Endothelial cell of umbilical vein (primary cell): ENCODE measurements around the gene CAMTA1. TPM values are rescaled to one million over a fixed set of nuclear protein-coding genes. Genes with fewer than 3 reads are reported as not detected.

Source experiments
- BruUV-seq: library from RNA; stranded (reverse); fragments of 400-500 nt; replicated peaks from 2 replicates; lab custom pipeline; 2021; lab: Mats Ljungman, UMichigan
- CTCF ChIA-PET: fragments of 300-600, 350-600 bp; sonication (Branson Sonifier 250); formaldehyde crosslinking; loops from one replicate; lab custom pipeline; 2021; ENCODE audit warnings: antibody characterized with exemption, inconsistent platforms; lab: Charles Lee
- POLR2A ChIA-PET: fragments of 300-600, 350-600 bp; sonication (Branson Sonifier 250); formaldehyde crosslinking; loops from one replicate; lab custom pipeline; 2021; ENCODE audit warnings: antibody characterized with exemption, inconsistent platforms; lab: Charles Lee
- DNase-seq: peaks from one replicate; pipeline ENCODE4 v3.0.0-alpha.2; 2011; ENCODE audit warnings: low read depth, low spot score
- FAIRE-seq: peaks from 2 replicates; lab custom pipeline; 2011; peaks lifted over from hg19 to GRCh38; lab: Jason Lieb, UNC
- H2AFZ ChIP-seq: 2 replicates; pipeline ENCODE4 v1.6.0; 2012; ENCODE audit warnings: low read depth, low read length, control low read depth, inconsistent platforms
- H3K27ac ChIP-seq: 2 replicates; pipeline ENCODE4 v1.5.1; 2011; ENCODE audit warnings: low read depth, mild to moderate bottlenecking, control low read depth, low read length, moderate library complexity; ENCODE audit not compliant: insufficient read depth
- H3K27me3 ChIP-seq, 2 experiments: 2 replicates each; pipeline versions ENCODE4 v1.6.0 to v1.6.1; 2011; ENCODE audit warnings: low read length in 2 of 2, mixed read lengths in 1 of 2; ENCODE audit not compliant: control insufficient read depth in 2 of 2, insufficient read depth in 2 of 2
- H3K36me3 ChIP-seq, 2 experiments: 2 replicates in 1 of 2; 3 replicates in 1 of 2; pipeline ENCODE4 v1.5.1; 2011; ENCODE audit warnings: low read length in 2 of 2, mild to moderate bottlenecking in 1 of 2, moderate library complexity in 1 of 2; ENCODE audit not compliant: control insufficient read depth in 2 of 2, insufficient read depth in 2 of 2; ENCODE audit errors: extremely low read depth in 1 of 2
- H3K4me1 ChIP-seq: 3 replicates; pipeline ENCODE4 v1.5.1; 2011; ENCODE audit warnings: mild to moderate bottlenecking, low read length; ENCODE audit not compliant: control insufficient read depth, insufficient read depth; ENCODE audit errors: extremely low read depth
- H3K4me2 ChIP-seq: 2 replicates; pipeline ENCODE4 v1.6.1; 2011; ENCODE audit warnings: low read length, control low read depth, mixed read lengths; ENCODE audit not compliant: insufficient read depth
- H3K4me3 ChIP-seq, 3 experiments: fragments of 200-600 bp in 1 of 3; sonication (generic), shearing (Covaris generic) in 1 of 3; replicated peaks in 1 of 3; 2 replicates each; pipeline ENCODE4 v1.5.1; 2011 to 2016; ENCODE audit warnings: control low read depth in 3 of 3, low read length in 3 of 3, mild to moderate bottlenecking in 2 of 3, inconsistent platforms in 1 of 3, low read depth in 1 of 3, moderate library complexity in 1 of 3; ENCODE audit not compliant: insufficient read depth in 1 of 3
- H3K79me2 ChIP-seq: 2 replicates; pipeline ENCODE4 v1.6.0; 2012; ENCODE audit warnings: low read length, inconsistent platforms; ENCODE audit not compliant: control insufficient read depth, insufficient read depth
- H3K9ac ChIP-seq: replicated peaks from 2 replicates; pipeline ENCODE3; 2011; ENCODE audit warnings: low read length, control low read depth; ENCODE audit not compliant: insufficient read depth; ENCODE audit errors: extremely low read depth
- H3K9me1 ChIP-seq: replicated peaks from 3 replicates; pipeline ENCODE4 v1.6.0; 2011; ENCODE audit warnings: mild to moderate bottlenecking, low read length; ENCODE audit not compliant: control insufficient read depth, insufficient read depth; ENCODE audit errors: extremely low read depth
- H3K9me3 ChIP-seq: replicated peaks from 2 replicates; pipeline ENCODE4 v1.5.1; 2012; ENCODE audit warnings: low read length, inconsistent platforms; ENCODE audit not compliant: control insufficient read depth, insufficient read depth
- H4K20me1 ChIP-seq: replicated peaks from 2 replicates; pipeline ENCODE3; 2011; ENCODE audit warnings: mild to moderate bottlenecking, low read length; ENCODE audit not compliant: control insufficient read depth, insufficient read depth; ENCODE audit errors: extremely low read depth
- EZH2 ChIP-seq: IDR thresholded peaks from 2 replicates; pipeline ENCODE4 v1.6.1; 2012; ENCODE audit warnings: borderline replicate concordance, low read depth, mild to moderate bottlenecking, moderate library complexity, low read length, inconsistent platforms; ENCODE audit not compliant: severe bottlenecking
- FOS ChIP-seq: IDR thresholded peaks from 2 replicates; pipeline ENCODE4 v1.6.1; 2011; ENCODE audit warnings: mild to moderate bottlenecking, low read length, moderate library complexity, borderline replicate concordance; ENCODE audit not compliant: insufficient read depth
- GATA2 ChIP-seq: IDR thresholded peaks from 2 replicates; pipeline ENCODE4 v1.7.0; 2011; ENCODE audit warnings: low read depth, mild to moderate bottlenecking, moderate library complexity, mixed read lengths, low read length; ENCODE audit not compliant: insufficient read length, insufficient read depth
- JUN ChIP-seq: IDR thresholded peaks from 2 replicates; pipeline ENCODE4 v1.6.1; 2011; ENCODE audit warnings: borderline replicate concordance, low read depth; ENCODE audit not compliant: insufficient read length, insufficient read depth
- MAX ChIP-seq: IDR thresholded peaks from 2 replicates; pipeline ENCODE4 v1.6.1; 2011; ENCODE audit not compliant: insufficient read depth, insufficient read length
- MYC ChIP-seq: IDR thresholded peaks from one replicate; pipeline ENCODE4 v1.6.1; 2011; ENCODE audit warnings: mild to moderate bottlenecking, low read depth, low read length
- POLR2A ChIP-seq: IDR thresholded peaks from 2 replicates; pipeline ENCODE4 v1.6.1; 2012; ENCODE audit warnings: low read depth, mild to moderate bottlenecking, control low read depth, low read length
- POLR2AphosphoS5 ChIP-seq: IDR thresholded peaks from 2 replicates; pipeline ENCODE4 v1.6.1; 2012; ENCODE audit warnings: low read depth, mild to moderate bottlenecking, control low read depth, low read length, moderate library complexity; ENCODE audit not compliant: insufficient read depth
- dilution Hi-C: fragments of 300-500 bp; cut with MboI; formaldehyde crosslinking; loops from one replicate; pipeline ENCODE4 v1.15.0; 2019; ENCODE audit warnings: low sequenced_read_pairs; ENCODE audit not compliant: extremely low pct_ligation_motif_present
- intact Hi-C: fragments of 100-400 bp; cut with micrococcal nuclease; formaldehyde crosslinking; loops from one replicate; pipeline ENCODE4 v1.10.0; 2022
- polyA plus RNA-seq, 4 experiments: library from polyadenylated mRNA; depleted of rRNA in 3 of 4; stranded (reverse) in 3 of 4; unstranded in 1 of 4; fragments of >200 nt; gene quantifications; 2 replicates each; pipeline versions ENCODE4 v1.2.1 to v1.2.3, GENCODE V29; 2011 to 2012; ENCODE audit warnings: missing spikeins in 1 of 4
- total RNA-seq: library from RNA; stranded (reverse); gene quantifications from 2 replicates; pipeline ENCODE4 v1.2.3, GENCODE V29; 2021
- TF ChIP-seq, protein P1 (sequence below), 2 donors: IDR thresholded peaks; 1 replicate in 1 of 2; 2 replicates in 1 of 2; pipeline ENCODE4 v1.5.1; 2011; ENCODE audit warnings: low read length in 2 of 2, mild to moderate bottlenecking in 2 of 2, moderate library complexity in 2 of 2, control low read depth in 1 of 2, inconsistent platforms in 1 of 2, low read depth in 1 of 2; ENCODE audit not compliant: insufficient read depth in 1 of 2; ENCODE audit errors: extremely low read depth in 1 of 2

CAMTA1 gene
- total and polyA plus RNA-seq, 2 donors (not counting 3 experiments of a cell fraction or from before 2014, with no cell fraction given), result 50.8 to 92.7 TPM

GRCh38 chr1:7120863-7121621 lies 335.8 kb downstream of the CAMTA1 start:
- no peak for FAIRE-seq
- Histone ChIP-seq H3K4me3 (no peak overlapping the region), H3K9me3 (no peaks in the 10 kb centered on the region), H3K36me3 (no peaks in the 10 kb centered on the region), H3K27ac (no peak overlapping the region), H3K4me2 (no peak overlapping the region), H3K9ac (no peak overlapping the region), H3K79me2 (no peaks in the 10 kb centered on the region), H4K20me1 (no peaks in the 10 kb centered on the region), H3K27me3 (no peaks in the 10 kb centered on the region), H3K9me1 (no peaks in the 10 kb centered on the region), H3K4me1 (no peaks in the 10 kb centered on the region), H2AFZ (no peak overlapping the region)
- intact Hi-C loops, result no loop called here
- BruUV-seq, result no TSS peak
- dilution Hi-C loops, result no loop called here
- DNase-seq, result no peak
- POLR2A ChIA-PET, result no interaction called here
- no peak for TF ChIP-seq FOS
- TF ChIP-seq, protein P1, sequence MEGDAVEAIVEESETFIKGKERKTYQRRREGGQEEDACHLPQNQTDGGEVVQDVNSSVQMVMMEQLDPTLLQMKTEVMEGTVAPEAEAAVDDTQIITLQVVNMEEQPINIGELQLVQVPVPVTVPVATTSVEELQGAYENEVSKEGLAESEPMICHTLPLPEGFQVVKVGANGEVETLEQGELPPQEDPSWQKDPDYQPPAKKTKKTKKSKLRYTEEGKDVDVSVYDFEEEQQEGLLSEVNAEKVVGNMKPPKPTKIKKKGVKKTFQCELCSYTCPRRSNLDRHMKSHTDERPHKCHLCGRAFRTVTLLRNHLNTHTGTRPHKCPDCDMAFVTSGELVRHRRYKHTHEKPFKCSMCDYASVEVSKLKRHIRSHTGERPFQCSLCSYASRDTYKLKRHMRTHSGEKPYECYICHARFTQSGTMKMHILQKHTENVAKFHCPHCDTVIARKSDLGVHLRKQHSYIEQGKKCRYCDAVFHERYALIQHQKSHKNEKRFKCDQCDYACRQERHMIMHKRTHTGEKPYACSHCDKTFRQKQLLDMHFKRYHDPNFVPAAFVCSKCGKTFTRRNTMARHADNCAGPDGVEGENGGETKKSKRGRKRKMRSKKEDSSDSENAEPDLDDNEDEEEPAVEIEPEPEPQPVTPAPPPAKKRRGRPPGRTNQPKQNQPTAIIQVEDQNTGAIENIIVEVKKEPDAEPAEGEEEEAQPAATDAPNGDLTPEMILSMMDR (IDR thresholded peaks at IDR 0.05; ENCODE audit: extremely low read depth in 1 of 2, insufficient read depth in 1 of 2, low read depth in 1 of 2, low read length in 2 of 2), result peak in 1 of 2 donors; percentile 1
- TF ChIP-seq POLR2AphosphoS5, result no peak
- CTCF ChIA-PET, result interaction anchor here (1.4 kb wide), 1 partner anchor 51 kb away, joined by 6 read pairs; no protein-coding TSS in a partner anchor

GRCh38 chr1:7121622-7121988 lies 336.4 kb downstream of the CAMTA1 start:
- intact Hi-C loops, result no loop called here
- no peaks in the 10 kb centered on the region for H3K79me2 ChIP-seq
- H2AFZ ChIP-seq, result no peak overlapping the region
- no peak overlapping the region for H3K4me3 ChIP-seq
- no peak overlapping the region for H3K4me2 ChIP-seq
- H4K20me1 ChIP-seq, result no peaks in the 10 kb centered on the region
- FAIRE-seq (no peak), DNase-seq (no peak)
- CTCF ChIA-PET, result interaction anchor here (1.4 kb wide), 1 partner anchor 52 kb away, joined by 6 read pairs; no protein-coding TSS in a partner anchor
- H3K36me3 ChIP-seq, result no peaks in the 10 kb centered on the region
- no peak overlapping the region for H3K27ac ChIP-seq
- H3K9me1 ChIP-seq, result no peaks in the 10 kb centered on the region
- H3K4me1 ChIP-seq, result no peaks in the 10 kb centered on the region
- no peaks in the 10 kb centered on the region for H3K9me3 ChIP-seq
- POLR2A ChIA-PET, result no interaction called here
- BruUV-seq, result no TSS peak
- no peak overlapping the region for H3K9ac ChIP-seq
- TF ChIP-seq MYC, result no peak
- TF ChIP-seq POLR2AphosphoS5, result no peak
- no peak for TF ChIP-seq POLR2A
- TF ChIP-seq MAX, result no peak
- TF ChIP-seq FOS, result no peak
- no peak for TF ChIP-seq EZH2
- TF ChIP-seq GATA2, result no peak
- TF ChIP-seq, protein P1 (IDR thresholded peaks at IDR 0.05; ENCODE audit: extremely low read depth in 1 of 2, insufficient read depth in 1 of 2, low read depth in 1 of 2, low read length in 2 of 2), result no peak
- no peak for TF ChIP-seq JUN
- dilution Hi-C loops, result no loop called here
- no peaks in the 10 kb centered on the region for H3K27me3 ChIP-seq
